ENCODE data around the gene IPO5. TPM values are rescaled to one million over a fixed set of nuclear protein-coding genes. Genes with fewer than 3 reads are reported as not detected.

The IPO5 gene
- total and polyA plus RNA-seq, 2 of the 8 experiments (the other 6 are each of a cell fraction or from before 2014, with no cell fraction given), result 143 to 410 TPM

GRCh38 chr13:98054301-98054700 lies 100.8 kb downstream of the IPO5 start:
- H3K4me3 ChIP-seq (ENCODE audit: extremely low read depth in 1 of 4, insufficient read depth in 2 of 4, low read depth in 3 of 4, low read length in 4 of 4), result no peak overlapping the region
- no peak overlapping the region for H2BK15ac ChIP-seq (ENCODE audit: low read length)
- DNase-seq (ENCODE audit: low read depth in 1 of 2, low spot score in 2 of 2) (no peak), FAIRE-seq (no peak)
- ChIA-PET CTCF (ENCODE audit: partially characterized antibody) (interaction anchor here (0.7 to 1.3 kb wide), 5 partner anchors 9 to 296 kb away, joined by 3 to 4 read pairs (median 3); no protein-coding TSS in a partner anchor), POLR2A (ENCODE audit: partially characterized antibody) (interaction anchor here (1.5 kb wide), 1 partner anchor 10 kb away, joined by 3 read pairs; no protein-coding TSS in a partner anchor)
- peaks cover 4% of the 10 kb centered on the region; the same call in 1 of the 2 replicates for H3K23me2 ChIP-seq (ENCODE audit: low read depth, low read length)
- H4K8ac ChIP-seq (ENCODE audit: extremely low read depth, insufficient read depth, low read length), result no peak overlapping the region
- H3K27me3 ChIP-seq (replicated peaks in 1 of 4; ENCODE audit: control insufficient read depth in 3 of 4, extremely low read depth in 1 of 4, insufficient read depth in 3 of 4, low read length in 3 of 4), result 0 out of 7 replicates have a peak, but pooled peaks cover 0 to 3% (median 0%) of the 10 kb centered on the region in 4 experiments
- no peak overlapping the region for H3K18ac ChIP-seq (ENCODE audit: extremely low read depth, low read length)
- H4K91ac ChIP-seq (replicated peaks; ENCODE audit: insufficient read length, low read length), result peak overlapping the region; percentile 40
- H2BK20ac ChIP-seq (ENCODE audit: low read length), result 0 out of 2 replicates have a peak overlapping the region, but pooled peaks have one; percentile 87
- H2BK12ac ChIP-seq (ENCODE audit: low read depth, low read length), result peak overlapping the region; percentile 29; the same call in 1 of the 2 replicates
- H3K9me3 ChIP-seq (ENCODE audit: insufficient read depth in 2 of 2, low read depth in 1 of 2, low read length in 1 of 2), result 0 out of 4 replicates have a peak, but pooled peaks cover 0 to 3% of the 10 kb centered on the region in 2 experiments
- no peak overlapping the region for H3K4me2 ChIP-seq (ENCODE audit: insufficient read depth in 1 of 2, low read depth in 2 of 2, low read length in 2 of 2)
- H3K79me1 ChIP-seq (ENCODE audit: low read depth, low read length), result no peaks in the 10 kb centered on the region
- H3K4me1 ChIP-seq (replicated peaks in 1 of 4; ENCODE audit: control insufficient read depth in 3 of 4, insufficient read depth in 4 of 4, low read length in 3 of 4), result peaks cover 0 to 5% (median 1%) of the 10 kb centered on the region in 4 experiments; a peak in 1 of 7 replicates
- H2AK5ac ChIP-seq (ENCODE audit: low read depth, low read length), result no peak overlapping the region
- H3K36me3 ChIP-seq (ENCODE audit: control insufficient read depth in 2 of 4, insufficient read depth in 4 of 4, low read length in 3 of 4), result no peaks in the 10 kb centered on the region
- no peaks in the 10 kb centered on the region for H3K79me2 ChIP-seq (ENCODE audit: control insufficient read depth in 1 of 2, insufficient read depth in 2 of 2, low read length in 2 of 2)
- peak overlapping the region; percentile 66 for H3K14ac ChIP-seq (ENCODE audit: insufficient read length)
- peak overlapping the region; percentile 58; the same call in 1 of the 2 replicates for H2AFZ ChIP-seq (ENCODE audit: low read length)
- H3K56ac ChIP-seq (replicated peaks; ENCODE audit: insufficient read length, low read depth, low read length), result no peak overlapping the region
- H2BK5ac ChIP-seq (ENCODE audit: low read depth, low read length), result no peak overlapping the region
- no peak overlapping the region for H3K23ac ChIP-seq (ENCODE audit: insufficient read length)
- WGBS, 2 experiments (ENCODE audit: extremely low coverage in 1 of 2, insufficient coverage in 1 of 2, insufficient read length in 1 of 2, insufficient replicate concordance in 2 of 2, low coverage in 1 of 2, low lambda C conversion rate in 2 of 2, missing lambda C conversion rate in 1 of 2), result 87% methylated on average over 6 of the region's 6 CpGs; no CpG with 5 or more reads in 1 of the 2 experiments
- H2BK120ac ChIP-seq (replicated peaks; ENCODE audit: low read depth, low read length), result no peak overlapping the region
- no peak overlapping the region for H3K9ac ChIP-seq (replicated peaks in 1 of 4; ENCODE audit: extremely low read depth in 1 of 4, low read depth in 3 of 4, low read length in 3 of 4)
- no peak overlapping the region for H3K4ac ChIP-seq (replicated peaks; ENCODE audit: insufficient read length, low read depth, low read length)
- no peak overlapping the region for H4K5ac ChIP-seq (ENCODE audit: insufficient read length, low read depth, low read length)
- H3K27ac ChIP-seq (ENCODE audit: low read depth, low read length), result no peak overlapping the region; the same call in 1 of the 2 replicates
- peaks cover 0 to 4% of the 10 kb centered on the region in 2 experiments for H4K20me1 ChIP-seq (replicated peaks in 1 of 2; ENCODE audit: control insufficient read depth in 1 of 2, insufficient read depth in 2 of 2, low read length in 2 of 2)
- TF ChIP-seq NANOG (IDR thresholded peaks at IDR 0.05; ENCODE audit: insufficient read depth, low read depth, low read length, poor library complexity, severe bottlenecking) (no peak), KDM5A (IDR thresholded peaks at IDR 0.05; ENCODE audit: low read length) (no peak), SUZ12 (IDR thresholded peaks at IDR 0.05; ENCODE audit: low read length) (no peak), RNF2 (IDR thresholded peaks at IDR 0.05; ENCODE audit: borderline replicate concordance, low read depth, low read length, missing control alignments, poor library complexity, severe bottlenecking) (no peak), POLR2AphosphoS5 (IDR thresholded peaks at IDR 0.05; ENCODE audit: low read depth, low read length) (no peak), RAD21 (IDR thresholded peaks at IDR 0.05 in 1 of 2, conservative IDR thresholded peaks at IDR 0.05 in 1 of 2; ENCODE audit: low read depth in 2 of 2, low read length in 2 of 2) (peak in 1 of 2 experiments; percentile 14; a peak in 2 of 4 replicates), PHF8 (conservative IDR thresholded peaks at IDR 0.05; ENCODE audit: low read depth, low read length) (no peak)
- TF ChIP-seq, protein P1, sequence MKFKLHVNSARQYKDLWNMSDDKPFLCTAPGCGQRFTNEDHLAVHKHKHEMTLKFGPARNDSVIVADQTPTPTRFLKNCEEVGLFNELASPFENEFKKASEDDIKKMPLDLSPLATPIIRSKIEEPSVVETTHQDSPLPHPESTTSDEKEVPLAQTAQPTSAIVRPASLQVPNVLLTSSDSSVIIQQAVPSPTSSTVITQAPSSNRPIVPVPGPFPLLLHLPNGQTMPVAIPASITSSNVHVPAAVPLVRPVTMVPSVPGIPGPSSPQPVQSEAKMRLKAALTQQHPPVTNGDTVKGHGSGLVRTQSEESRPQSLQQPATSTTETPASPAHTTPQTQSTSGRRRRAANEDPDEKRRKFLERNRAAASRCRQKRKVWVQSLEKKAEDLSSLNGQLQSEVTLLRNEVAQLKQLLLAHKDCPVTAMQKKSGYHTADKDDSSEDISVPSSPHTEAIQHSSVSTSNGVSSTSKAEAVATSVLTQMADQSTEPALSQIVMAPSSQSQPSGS (IDR thresholded peaks at IDR 0.05; ENCODE audit: low read length), result no peak
